Endothelial cell of umbilical vein (primary cell): ENCODE measurements around the gene MPIG6B. TPM values are rescaled to one million over a fixed set of nuclear protein-coding genes. Genes with fewer than 3 reads are reported as not detected.

Experiments used
- BruUV-seq: library from RNA; stranded (reverse); fragments of 400-500 nt; replicated peaks from 2 replicates; lab custom pipeline; 2021; lab: Mats Ljungman, UMichigan
- CTCF ChIA-PET: fragments of 300-600, 350-600 bp; sonication (Branson Sonifier 250); formaldehyde crosslinking; loops from one replicate; lab custom pipeline; 2021; ENCODE audit warnings: antibody characterized with exemption, inconsistent platforms; lab: Charles Lee
- POLR2A ChIA-PET: fragments of 300-600, 350-600 bp; sonication (Branson Sonifier 250); formaldehyde crosslinking; loops from one replicate; lab custom pipeline; 2021; ENCODE audit warnings: antibody characterized with exemption, inconsistent platforms; lab: Charles Lee
- DNase-seq: peaks from one replicate; pipeline ENCODE4 v3.0.0-alpha.2; 2011; ENCODE audit warnings: low read depth, low spot score
- FAIRE-seq: peaks from 2 replicates; lab custom pipeline; 2011; peaks lifted over from hg19 to GRCh38; lab: Jason Lieb, UNC
- H2AFZ ChIP-seq: 2 replicates; pipeline ENCODE4 v1.6.0; 2012; ENCODE audit warnings: low read depth, low read length, control low read depth, inconsistent platforms
- H3K27ac ChIP-seq: 2 replicates; pipeline ENCODE4 v1.5.1; 2011; ENCODE audit warnings: low read depth, mild to moderate bottlenecking, control low read depth, low read length, moderate library complexity; ENCODE audit not compliant: insufficient read depth
- H3K27me3 ChIP-seq, 2 experiments: 2 replicates each; pipeline versions ENCODE4 v1.6.0 to v1.6.1; 2011; ENCODE audit warnings: low read length in 2 of 2, mixed read lengths in 1 of 2; ENCODE audit not compliant: control insufficient read depth in 2 of 2, insufficient read depth in 2 of 2
- H3K36me3 ChIP-seq, 2 experiments: 2 replicates in 1 of 2; 3 replicates in 1 of 2; pipeline ENCODE4 v1.5.1; 2011; ENCODE audit warnings: low read length in 2 of 2, mild to moderate bottlenecking in 1 of 2, moderate library complexity in 1 of 2; ENCODE audit not compliant: control insufficient read depth in 2 of 2, insufficient read depth in 2 of 2; ENCODE audit errors: extremely low read depth in 1 of 2
- H3K4me1 ChIP-seq: 3 replicates; pipeline ENCODE4 v1.5.1; 2011; ENCODE audit warnings: mild to moderate bottlenecking, low read length; ENCODE audit not compliant: control insufficient read depth, insufficient read depth; ENCODE audit errors: extremely low read depth
- H3K4me2 ChIP-seq: 2 replicates; pipeline ENCODE4 v1.6.1; 2011; ENCODE audit warnings: low read length, control low read depth, mixed read lengths; ENCODE audit not compliant: insufficient read depth
- H3K4me3 ChIP-seq, 3 experiments: fragments of 200-600 bp in 1 of 3; sonication (generic), shearing (Covaris generic) in 1 of 3; replicated peaks in 1 of 3; 2 replicates each; pipeline ENCODE4 v1.5.1; 2011 to 2016; ENCODE audit warnings: control low read depth in 3 of 3, low read length in 3 of 3, mild to moderate bottlenecking in 2 of 3, inconsistent platforms in 1 of 3, low read depth in 1 of 3, moderate library complexity in 1 of 3; ENCODE audit not compliant: insufficient read depth in 1 of 3
- H3K79me2 ChIP-seq: 2 replicates; pipeline ENCODE4 v1.6.0; 2012; ENCODE audit warnings: low read length, inconsistent platforms; ENCODE audit not compliant: control insufficient read depth, insufficient read depth
- H3K9ac ChIP-seq: replicated peaks from 2 replicates; pipeline ENCODE3; 2011; ENCODE audit warnings: low read length, control low read depth; ENCODE audit not compliant: insufficient read depth; ENCODE audit errors: extremely low read depth
- H3K9me1 ChIP-seq: replicated peaks from 3 replicates; pipeline ENCODE4 v1.6.0; 2011; ENCODE audit warnings: mild to moderate bottlenecking, low read length; ENCODE audit not compliant: control insufficient read depth, insufficient read depth; ENCODE audit errors: extremely low read depth
- H3K9me3 ChIP-seq: replicated peaks from 2 replicates; pipeline ENCODE4 v1.5.1; 2012; ENCODE audit warnings: low read length, inconsistent platforms; ENCODE audit not compliant: control insufficient read depth, insufficient read depth
- H4K20me1 ChIP-seq: replicated peaks from 2 replicates; pipeline ENCODE3; 2011; ENCODE audit warnings: mild to moderate bottlenecking, low read length; ENCODE audit not compliant: control insufficient read depth, insufficient read depth; ENCODE audit errors: extremely low read depth
- CTCF ChIP-seq, 2 donors: IDR thresholded peaks; 1 replicate in 1 of 2; 2 replicates in 1 of 2; pipeline ENCODE4 v1.5.1; 2011; ENCODE audit warnings: low read length in 2 of 2, mild to moderate bottlenecking in 2 of 2, moderate library complexity in 2 of 2, control low read depth in 1 of 2, inconsistent platforms in 1 of 2, low read depth in 1 of 2; ENCODE audit not compliant: insufficient read depth in 1 of 2; ENCODE audit errors: extremely low read depth in 1 of 2
- EZH2 ChIP-seq: IDR thresholded peaks from 2 replicates; pipeline ENCODE4 v1.6.1; 2012; ENCODE audit warnings: borderline replicate concordance, low read depth, mild to moderate bottlenecking, moderate library complexity, low read length, inconsistent platforms; ENCODE audit not compliant: severe bottlenecking
- FOS ChIP-seq: IDR thresholded peaks from 2 replicates; pipeline ENCODE4 v1.6.1; 2011; ENCODE audit warnings: mild to moderate bottlenecking, low read length, moderate library complexity, borderline replicate concordance; ENCODE audit not compliant: insufficient read depth
- GATA2 ChIP-seq: IDR thresholded peaks from 2 replicates; pipeline ENCODE4 v1.7.0; 2011; ENCODE audit warnings: low read depth, mild to moderate bottlenecking, moderate library complexity, mixed read lengths, low read length; ENCODE audit not compliant: insufficient read length, insufficient read depth
- JUN ChIP-seq: IDR thresholded peaks from 2 replicates; pipeline ENCODE4 v1.6.1; 2011; ENCODE audit warnings: borderline replicate concordance, low read depth; ENCODE audit not compliant: insufficient read length, insufficient read depth
- MAX ChIP-seq: IDR thresholded peaks from 2 replicates; pipeline ENCODE4 v1.6.1; 2011; ENCODE audit not compliant: insufficient read depth, insufficient read length
- MYC ChIP-seq: IDR thresholded peaks from one replicate; pipeline ENCODE4 v1.6.1; 2011; ENCODE audit warnings: mild to moderate bottlenecking, low read depth, low read length
- POLR2A ChIP-seq: IDR thresholded peaks from 2 replicates; pipeline ENCODE4 v1.6.1; 2012; ENCODE audit warnings: low read depth, mild to moderate bottlenecking, control low read depth, low read length
- POLR2AphosphoS5 ChIP-seq: IDR thresholded peaks from 2 replicates; pipeline ENCODE4 v1.6.1; 2012; ENCODE audit warnings: low read depth, mild to moderate bottlenecking, control low read depth, low read length, moderate library complexity; ENCODE audit not compliant: insufficient read depth
- dilution Hi-C: fragments of 300-500 bp; cut with MboI; formaldehyde crosslinking; loops from one replicate; pipeline ENCODE4 v1.15.0; 2019; ENCODE audit warnings: low sequenced_read_pairs; ENCODE audit not compliant: extremely low pct_ligation_motif_present
- intact Hi-C: fragments of 100-400 bp; cut with micrococcal nuclease; formaldehyde crosslinking; loops from one replicate; pipeline ENCODE4 v1.10.0; 2022
- polyA plus RNA-seq, 4 experiments: library from polyadenylated mRNA; depleted of rRNA in 3 of 4; stranded (reverse) in 3 of 4; unstranded in 1 of 4; fragments of >200 nt; gene quantifications; 2 replicates each; pipeline versions ENCODE4 v1.2.1 to v1.2.3, GENCODE V29; 2011 to 2012; ENCODE audit warnings: missing spikeins in 1 of 4
- total RNA-seq: library from RNA; stranded (reverse); gene quantifications from 2 replicates; pipeline ENCODE4 v1.2.3, GENCODE V29; 2021

The MPIG6B gene
- total and polyA plus RNA-seq, 2 donors (not counting 3 experiments of a cell fraction or from before 2014, with no cell fraction given): not detected

- H3K9me1 ChIP-seq: no peaks in the 10 kb centered on the region
- BruUV-seq: TSS peak; percentile 28
- intact Hi-C loops (loop anchor here (1.0 to 10.0 kb wide), 7 partner anchors 8 to 193 kb away; partner anchors contain the start of genes ABHD16A, ATP6V1G2, BAG6 and C6orf47), dilution Hi-C loops (no loop called here)
- no peaks in the 10 kb centered on the region for H3K9me3 ChIP-seq
- FAIRE-seq (peak; percentile 96), DNase-seq (peak; percentile 90)
- TF ChIP-seq POLR2AphosphoS5 (peak; percentile 82), MAX (no peak), EZH2 (no peak), JUN (no peak), MYC (no peak), POLR2A (peak; percentile 75), FOS (no peak), CTCF (IDR thresholded peaks at IDR 0.05; ENCODE audit: extremely low read depth in 1 of 2, insufficient read depth in 1 of 2, low read depth in 1 of 2, low read length in 2 of 2) (peak in 1 of 2 donors; percentile 26), GATA2 (no peak)
- peaks cover 39% of the 10 kb centered on the region for H3K79me2 ChIP-seq
- H3K4me1 ChIP-seq: peaks cover 40% of the 10 kb centered on the region
- H3K4me2 ChIP-seq: peak overlapping the region; percentile 93
- H2AFZ ChIP-seq: no peak overlapping the region
- ChIA-PET POLR2A (interaction anchor here (0.6 to 3.2 kb wide), 4 partner anchors 55 to 89 kb away, joined by 3 to 19 read pairs (median 9); partner anchors contain the start of genes HSPA1A, HSPA1B and HSPA1L), CTCF (interaction anchor here (0.6 to 6.0 kb wide), 18 partner anchors 8 to 92 kb away, joined by 3 to 55 read pairs (median 4); partner anchors contain the start of genes BAG6, DDAH2, HSPA1B and LY6G5C)
- no peaks in the 10 kb centered on the region for H3K27me3 ChIP-seq
- H3K36me3 ChIP-seq: peaks cover 0 to 9% of the 10 kb centered on the region in 2 experiments
- peak overlapping the region in 1 of 3 experiments; percentile 56 for H3K4me3 ChIP-seq
- peak overlapping the region; percentile 80 for H3K9ac ChIP-seq
- H4K20me1 ChIP-seq: no peaks in the 10 kb centered on the region
- peak overlapping the region; percentile 94 for H3K27ac ChIP-seq
Measured at GRCh38 chr6:31737991-31738979, 15.1 kb downstream of the MPIG6B start.
